A549 (cell line): ENCODE measurements around the gene CDC27.
"Not testable (repeated sequence)": the region's sequence is repeated elsewhere in the genome, so short reads cannot be mapped to it uniquely, and the experiment has no call there.

Experiments
- BHLHE40 ChIP-seq: IDR thresholded peaks from 2 replicates; pipeline ENCODE4 v1.6.1; 2012; ENCODE audit warnings: low read depth, low read length, inconsistent platforms
- CBX8 ChIP-seq: fragments of 200-600 bp; sonication (generic); IDR thresholded peaks from 2 replicates; pipeline ENCODE4 v1.6.1; 2016
- EP300 ChIP-seq, 2 experiments: fragments of >200 bp; sonication (Bioruptor Twin); formaldehyde crosslinking; IDR thresholded peaks; 2 replicates in 1 of 2; 3 replicates in 1 of 2; pipeline ENCODE4 v1.6.1; 2016 to 2017
- MAZ ChIP-seq: fragments of 150-350 bp; IDR thresholded peaks from 2 replicates; pipeline ENCODE4 v1.6.1; 2014; ENCODE audit warnings: antibody characterized with exemption, low read depth, low read length, borderline replicate concordance
- MYC ChIP-seq: IDR thresholded peaks from 2 replicates; pipeline ENCODE4 v1.6.1; 2012; ENCODE audit warnings: mild to moderate bottlenecking, inconsistent platforms, low read length, improper control_type of control experiment, borderline replicate concordance
- NPAS2 ChIP-seq: fragments of 250-450 bp; sonication (Bioruptor Pico); IDR thresholded peaks from 2 replicates; pipeline ENCODE4 v1.8.0; 2022; ENCODE audit warnings: mild to moderate bottlenecking, moderate library complexity, borderline replicate concordance
- POLR2A ChIP-seq: IDR thresholded peaks from 2 replicates; pipeline ENCODE4 v1.6.1; 2012; ENCODE audit warnings: mild to moderate bottlenecking, low read length
- RCOR1 ChIP-seq: fragments of 150-350 bp; IDR thresholded peaks from 2 replicates; pipeline ENCODE4 v1.6.1; 2014; ENCODE audit warnings: antibody characterized with exemption, low read length, low read depth
- TP53 ChIP-seq: fragments of 250-450 bp; sonication (Bioruptor Pico); IDR thresholded peaks from 2 replicates; pipeline ENCODE4 v1.5.0; 2021; ENCODE audit warnings: mild to moderate bottlenecking, moderate library complexity
- TF ChIP-seq, protein P1 (sequence below): IDR thresholded peaks from 2 replicates; pipeline ENCODE4 v1.6.1; 2012
- TF ChIP-seq, protein P2 (sequence below): fragments of >200 bp; sonication (Bioruptor Twin); formaldehyde crosslinking; IDR thresholded peaks from 3 replicates; pipeline ENCODE4 v1.5.1; 2016
- TF ChIP-seq, protein P3 (sequence below): fragments of 450-650 bp; IDR thresholded peaks from 2 replicates; pipeline ENCODE4 v1.6.1; 2014; ENCODE audit warnings: antibody characterized with exemption
- TF ChIP-seq, protein P4 (sequence below): fragments of 200-600 bp; sonication (generic); IDR thresholded peaks from 2 replicates; pipeline ENCODE4 v1.6.1; 2016; ENCODE audit warnings: antibody characterized with exemption, mild to moderate bottlenecking, moderate library complexity

- TF ChIP-seq BHLHE40; CBX8; TP53 (CRISPR knock-in tag); RCOR1; POLR2A; NPAS2 (CRISPR knock-in tag); MYC; MAZ; EP300 (IDR thresholded peaks at IDR 0.05): not testable (repeated sequence)
- TF ChIP-seq, protein P1, sequence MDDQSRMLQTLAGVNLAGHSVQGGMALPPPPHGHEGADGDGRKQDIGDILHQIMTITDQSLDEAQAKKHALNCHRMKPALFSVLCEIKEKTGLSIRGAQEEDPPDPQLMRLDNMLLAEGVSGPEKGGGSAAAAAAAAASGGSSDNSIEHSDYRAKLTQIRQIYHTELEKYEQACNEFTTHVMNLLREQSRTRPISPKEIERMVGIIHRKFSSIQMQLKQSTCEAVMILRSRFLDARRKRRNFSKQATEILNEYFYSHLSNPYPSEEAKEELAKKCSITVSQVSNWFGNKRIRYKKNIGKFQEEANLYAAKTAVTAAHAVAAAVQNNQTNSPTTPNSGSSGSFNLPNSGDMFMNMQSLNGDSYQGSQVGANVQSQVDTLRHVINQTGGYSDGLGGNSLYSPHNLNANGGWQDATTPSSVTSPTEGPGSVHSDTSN = not testable (repeated sequence)
- TF ChIP-seq, protein P2, sequence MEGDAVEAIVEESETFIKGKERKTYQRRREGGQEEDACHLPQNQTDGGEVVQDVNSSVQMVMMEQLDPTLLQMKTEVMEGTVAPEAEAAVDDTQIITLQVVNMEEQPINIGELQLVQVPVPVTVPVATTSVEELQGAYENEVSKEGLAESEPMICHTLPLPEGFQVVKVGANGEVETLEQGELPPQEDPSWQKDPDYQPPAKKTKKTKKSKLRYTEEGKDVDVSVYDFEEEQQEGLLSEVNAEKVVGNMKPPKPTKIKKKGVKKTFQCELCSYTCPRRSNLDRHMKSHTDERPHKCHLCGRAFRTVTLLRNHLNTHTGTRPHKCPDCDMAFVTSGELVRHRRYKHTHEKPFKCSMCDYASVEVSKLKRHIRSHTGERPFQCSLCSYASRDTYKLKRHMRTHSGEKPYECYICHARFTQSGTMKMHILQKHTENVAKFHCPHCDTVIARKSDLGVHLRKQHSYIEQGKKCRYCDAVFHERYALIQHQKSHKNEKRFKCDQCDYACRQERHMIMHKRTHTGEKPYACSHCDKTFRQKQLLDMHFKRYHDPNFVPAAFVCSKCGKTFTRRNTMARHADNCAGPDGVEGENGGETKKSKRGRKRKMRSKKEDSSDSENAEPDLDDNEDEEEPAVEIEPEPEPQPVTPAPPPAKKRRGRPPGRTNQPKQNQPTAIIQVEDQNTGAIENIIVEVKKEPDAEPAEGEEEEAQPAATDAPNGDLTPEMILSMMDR = not testable (repeated sequence)
- TF ChIP-seq, protein P3, sequence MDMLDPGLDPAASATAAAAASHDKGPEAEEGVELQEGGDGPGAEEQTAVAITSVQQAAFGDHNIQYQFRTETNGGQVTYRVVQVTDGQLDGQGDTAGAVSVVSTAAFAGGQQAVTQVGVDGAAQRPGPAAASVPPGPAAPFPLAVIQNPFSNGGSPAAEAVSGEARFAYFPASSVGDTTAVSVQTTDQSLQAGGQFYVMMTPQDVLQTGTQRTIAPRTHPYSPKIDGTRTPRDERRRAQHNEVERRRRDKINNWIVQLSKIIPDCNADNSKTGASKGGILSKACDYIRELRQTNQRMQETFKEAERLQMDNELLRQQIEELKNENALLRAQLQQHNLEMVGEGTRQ = not testable (repeated sequence)
- TF ChIP-seq, protein P4, sequence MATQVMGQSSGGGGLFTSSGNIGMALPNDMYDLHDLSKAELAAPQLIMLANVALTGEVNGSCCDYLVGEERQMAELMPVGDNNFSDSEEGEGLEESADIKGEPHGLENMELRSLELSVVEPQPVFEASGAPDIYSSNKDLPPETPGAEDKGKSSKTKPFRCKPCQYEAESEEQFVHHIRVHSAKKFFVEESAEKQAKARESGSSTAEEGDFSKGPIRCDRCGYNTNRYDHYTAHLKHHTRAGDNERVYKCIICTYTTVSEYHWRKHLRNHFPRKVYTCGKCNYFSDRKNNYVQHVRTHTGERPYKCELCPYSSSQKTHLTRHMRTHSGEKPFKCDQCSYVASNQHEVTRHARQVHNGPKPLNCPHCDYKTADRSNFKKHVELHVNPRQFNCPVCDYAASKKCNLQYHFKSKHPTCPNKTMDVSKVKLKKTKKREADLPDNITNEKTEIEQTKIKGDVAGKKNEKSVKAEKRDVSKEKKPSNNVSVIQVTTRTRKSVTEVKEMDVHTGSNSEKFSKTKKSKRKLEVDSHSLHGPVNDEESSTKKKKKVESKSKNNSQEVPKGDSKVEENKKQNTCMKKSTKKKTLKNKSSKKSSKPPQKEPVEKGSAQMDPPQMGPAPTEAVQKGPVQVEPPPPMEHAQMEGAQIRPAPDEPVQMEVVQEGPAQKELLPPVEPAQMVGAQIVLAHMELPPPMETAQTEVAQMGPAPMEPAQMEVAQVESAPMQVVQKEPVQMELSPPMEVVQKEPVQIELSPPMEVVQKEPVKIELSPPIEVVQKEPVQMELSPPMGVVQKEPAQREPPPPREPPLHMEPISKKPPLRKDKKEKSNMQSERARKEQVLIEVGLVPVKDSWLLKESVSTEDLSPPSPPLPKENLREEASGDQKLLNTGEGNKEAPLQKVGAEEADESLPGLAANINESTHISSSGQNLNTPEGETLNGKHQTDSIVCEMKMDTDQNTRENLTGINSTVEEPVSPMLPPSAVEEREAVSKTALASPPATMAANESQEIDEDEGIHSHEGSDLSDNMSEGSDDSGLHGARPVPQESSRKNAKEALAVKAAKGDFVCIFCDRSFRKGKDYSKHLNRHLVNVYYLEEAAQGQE = not testable (repeated sequence)
These were observed 114.7 kb downstream of the CDC27 start for GRCh38 chr17:47074361-47074760.
